ENCODE results near the gene RTL9. TPM values are rescaled to one million over a fixed set of nuclear protein-coding genes. Genes with fewer than 3 reads are reported as not detected.

RTL9 gene
- total RNA-seq, 1 experiment from 2014 or later: 0.29 TPM

DNA sequence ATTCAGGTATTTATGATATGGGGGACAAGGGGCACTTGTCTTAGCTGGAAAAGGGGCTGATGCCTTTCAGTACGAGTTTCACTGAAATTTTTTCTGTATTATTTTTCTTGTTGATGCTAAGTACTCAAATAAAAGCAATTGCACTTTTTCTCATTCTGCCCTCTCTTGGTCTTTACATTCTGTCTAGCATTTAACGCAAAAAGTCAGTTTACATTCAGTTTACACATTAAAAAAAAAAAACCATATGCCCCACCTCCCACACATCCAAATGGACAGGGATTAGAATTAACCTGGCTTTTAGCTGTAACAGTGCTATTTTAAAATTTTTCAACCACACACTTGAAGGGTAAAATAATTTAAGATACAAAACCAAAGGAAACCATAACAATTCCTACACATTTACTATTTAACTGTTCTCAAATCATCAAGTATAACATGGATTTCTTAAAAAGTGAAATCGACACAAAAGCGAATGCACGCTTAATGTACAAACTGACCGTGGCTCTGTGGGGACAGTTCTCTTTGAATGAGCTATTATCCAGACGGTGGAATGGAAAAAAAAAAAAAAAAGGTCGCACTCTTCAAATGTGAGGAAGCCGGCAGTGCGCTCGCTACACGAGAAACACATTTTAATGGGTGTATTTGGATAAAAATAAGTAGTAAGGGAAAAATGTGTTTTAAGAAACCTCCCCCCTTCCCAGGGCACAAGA, 42.1 kb upstream of the RTL9 start:
- H3F3A ChIP-seq (ENCODE audit: low read length, unreplicated experiment): no peaks in the 10 kb centered on the region
- BruUV-seq (replicated peaks): no TSS peak
- intact Hi-C loops (cut with micrococcal nuclease): loop anchor here (2.0 to 5.0 kb wide), 3 partner anchors 34 to 104 kb away; no protein-coding TSS in a partner anchor
- no peaks in the 10 kb centered on the region for H3K9me2 ChIP-seq (replicated peaks; ENCODE audit: low read length)
- ATAC-seq: no peak
- peaks cover 18% of the 10 kb centered on the region for H3K4me1 ChIP-seq (ENCODE audit: insufficient read depth, low read length)
- ChIA-PET POLR2A (ENCODE audit: unreplicated experiment) (interaction anchor here (0.6 kb wide), 2 partner anchors 19 to 136 kb away, joined by 6 to 8 read pairs; no protein-coding TSS in a partner anchor), CTCF (interaction anchor here (0.7 kb wide), 1 partner anchor 26 kb away, joined by 9 read pairs; no protein-coding TSS in a partner anchor)
- H4K20me1 ChIP-seq (ENCODE audit: low read length): peaks cover 25% of the 10 kb centered on the region
- TF ChIP-seq, protein P1, sequence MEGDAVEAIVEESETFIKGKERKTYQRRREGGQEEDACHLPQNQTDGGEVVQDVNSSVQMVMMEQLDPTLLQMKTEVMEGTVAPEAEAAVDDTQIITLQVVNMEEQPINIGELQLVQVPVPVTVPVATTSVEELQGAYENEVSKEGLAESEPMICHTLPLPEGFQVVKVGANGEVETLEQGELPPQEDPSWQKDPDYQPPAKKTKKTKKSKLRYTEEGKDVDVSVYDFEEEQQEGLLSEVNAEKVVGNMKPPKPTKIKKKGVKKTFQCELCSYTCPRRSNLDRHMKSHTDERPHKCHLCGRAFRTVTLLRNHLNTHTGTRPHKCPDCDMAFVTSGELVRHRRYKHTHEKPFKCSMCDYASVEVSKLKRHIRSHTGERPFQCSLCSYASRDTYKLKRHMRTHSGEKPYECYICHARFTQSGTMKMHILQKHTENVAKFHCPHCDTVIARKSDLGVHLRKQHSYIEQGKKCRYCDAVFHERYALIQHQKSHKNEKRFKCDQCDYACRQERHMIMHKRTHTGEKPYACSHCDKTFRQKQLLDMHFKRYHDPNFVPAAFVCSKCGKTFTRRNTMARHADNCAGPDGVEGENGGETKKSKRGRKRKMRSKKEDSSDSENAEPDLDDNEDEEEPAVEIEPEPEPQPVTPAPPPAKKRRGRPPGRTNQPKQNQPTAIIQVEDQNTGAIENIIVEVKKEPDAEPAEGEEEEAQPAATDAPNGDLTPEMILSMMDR (conservative IDR thresholded peaks at IDR 0.05; ENCODE audit: low read depth, low read length): no peak
- TF ChIP-seq EZH2 (IDR thresholded peaks at IDR 0.05; ENCODE audit: low read length, unreplicated experiment) (no peak), EZH2phosphoT487 (IDR thresholded peaks at IDR 0.05; ENCODE audit: borderline replicate concordance, low read length) (no peak)
- no peak overlapping the region for H3K27ac ChIP-seq (ENCODE audit: low read length)
- H3K9ac ChIP-seq (ENCODE audit: low read length): peak overlapping the region; percentile 92
- DNase-seq: no peak
- H3K9me3 ChIP-seq (ENCODE audit: low read length): no peaks in the 10 kb centered on the region
- no peaks in the 10 kb centered on the region for H3K27me3 ChIP-seq (ENCODE audit: low read length)
- H3K4me2 ChIP-seq (ENCODE audit: low read length): peak overlapping the region; percentile 84
- H2AFZ ChIP-seq (ENCODE audit: low read length): 0 out of 2 replicates have a peak overlapping the region, but pooled peaks have one; percentile 83
- H3K79me2 ChIP-seq (ENCODE audit: low read length): peaks cover 64% of the 10 kb centered on the region
- peak overlapping the region; percentile 77 for H3K4me3 ChIP-seq (ENCODE audit: low read length)
- no peaks in the 10 kb centered on the region for H3K36me3 ChIP-seq (ENCODE audit: low read depth, low read length)

DNA sequence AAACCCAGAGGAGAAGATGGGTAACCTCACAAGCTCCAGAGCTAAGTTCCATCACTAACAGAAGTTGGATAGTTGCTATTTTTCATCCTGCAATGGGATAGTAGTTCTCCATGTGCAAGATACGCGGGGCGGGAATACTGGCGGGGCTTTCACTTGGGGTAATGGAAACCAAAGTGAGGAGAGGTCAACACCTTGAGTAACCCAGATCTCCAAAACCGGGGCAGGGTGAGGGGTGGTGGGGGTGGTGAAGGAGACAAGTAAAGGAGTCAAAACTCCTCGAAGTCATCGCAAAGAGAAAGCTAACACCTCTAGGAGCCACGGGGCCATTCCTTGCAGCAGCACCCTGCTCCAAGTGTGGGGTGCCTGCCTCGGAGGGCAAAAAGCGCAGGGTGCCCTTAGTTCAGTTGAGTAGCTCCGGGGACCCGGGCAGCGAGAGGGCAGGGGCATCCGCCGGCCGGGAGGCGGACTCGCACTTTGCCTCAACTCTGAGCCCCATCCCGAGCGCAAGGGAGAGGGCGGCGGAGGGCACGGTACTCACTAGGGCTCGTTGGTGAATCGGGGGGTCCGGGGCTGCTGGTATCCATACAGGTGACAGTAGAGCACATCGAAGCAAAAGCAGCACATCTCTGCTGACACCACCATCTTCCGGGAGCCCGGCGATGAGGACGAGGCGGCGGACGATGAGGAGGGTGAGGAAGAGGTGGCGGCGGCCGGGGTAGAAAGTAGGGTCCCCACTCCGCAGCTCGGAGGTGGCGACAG, 41.4 kb upstream of the RTL9 start:
- ATAC-seq (peak; percentile 22), DNase-seq (no peak)
- ChIA-PET CTCF (interaction anchor here (1.6 kb wide), 1 partner anchor 107 kb away, joined by 5 read pairs; no protein-coding TSS in a partner anchor), POLR2A (ENCODE audit: unreplicated experiment) (interaction anchor here (1.0 kb wide), 1 partner anchor 33 kb away, joined by 3 read pairs; no protein-coding TSS in a partner anchor)
- Histone ChIP-seq H3K9ac (ENCODE audit: low read length) (peak overlapping the region; percentile 92), H3K4me3 (ENCODE audit: low read length) (peak overlapping the region; percentile 77), H3K79me2 (ENCODE audit: low read length) (peaks cover 56% of the 10 kb centered on the region), H3F3A (ENCODE audit: low read length, unreplicated experiment) (no peaks in the 10 kb centered on the region), H3K4me1 (ENCODE audit: insufficient read depth, low read length) (peaks cover 21% of the 10 kb centered on the region), H4K20me1 (ENCODE audit: low read length) (peaks cover 25% of the 10 kb centered on the region), H3K9me2 (replicated peaks; ENCODE audit: low read length) (no peaks in the 10 kb centered on the region), H3K36me3 (ENCODE audit: low read depth, low read length) (no peaks in the 10 kb centered on the region), H3K9me3 (ENCODE audit: low read length) (no peaks in the 10 kb centered on the region), H3K4me2 (ENCODE audit: low read length) (peak overlapping the region; percentile 84), H3K27me3 (ENCODE audit: low read length) (no peaks in the 10 kb centered on the region), H3K27ac (ENCODE audit: low read length) (peak overlapping the region; percentile 62), H2AFZ (ENCODE audit: low read length) (peak overlapping the region; percentile 83)
- TF ChIP-seq EZH2phosphoT487 (IDR thresholded peaks at IDR 0.05; ENCODE audit: borderline replicate concordance, low read length) (no peak), EZH2 (IDR thresholded peaks at IDR 0.05; ENCODE audit: low read length, unreplicated experiment) (no peak)
- TF ChIP-seq, protein P1 (conservative IDR thresholded peaks at IDR 0.05; ENCODE audit: low read depth, low read length): no peak
- BruUV-seq (replicated peaks): TSS peak; percentile 30
- intact Hi-C loops (cut with micrococcal nuclease): loop anchor here (2.0 to 5.0 kb wide), 3 partner anchors 35 to 105 kb away; no protein-coding TSS in a partner anchor

Measured in PC-3 (cell line).